Fibroblast of pulmonary artery (primary cell): Measurements from ENCODE around the gene TSTD2.

ENCODE experiments used
- DNase-seq: peaks from one replicate; pipeline ENCODE4 v3.0.0-alpha.2; 2010; ENCODE audit warnings: low read depth
- H3K4me3 ChIP-seq: replicated peaks from 2 replicates; pipeline ENCODE4 v1.5.1; 2011; ENCODE audit warnings: low read depth, mild to moderate bottlenecking, control low read depth, low read length, moderate library complexity
- CTCF ChIP-seq: IDR thresholded peaks from 2 replicates; pipeline ENCODE4 v1.5.1; 2011; ENCODE audit warnings: mild to moderate bottlenecking, control low read depth, low read length, inconsistent platforms; ENCODE audit errors: missing control alignments

The TSTD2 gene

GRCh38 chr9:97632985-97633858 lies at the start of gene TSTD2, which contains the start of gene NCBP1:
Gene TSTD2 (minus strand): TSS chr9:97633368. CDS start chr9:97627562, 5,806 bp downstream.
Gene NCBP1 (plus strand): TSS chr9:97633821. CDS start chr9:97633882, 61 bp downstream.
- DNase-seq = peak; percentile 98
- H3K4me3 ChIP-seq = peak within 1 kb of the TSS; percentile 83
- TF ChIP-seq CTCF = no peak

GRCh38 chr9:97682242-97682641 lies 49.1 kb upstream of the TSTD2 start:
- TF ChIP-seq CTCF = no peak
- no peak for DNase-seq
- H3K4me3 ChIP-seq = no peak overlapping the region

GRCh38 chr9:97675655-97676054 lies 42.5 kb upstream of the TSTD2 start:
- H3K4me3 ChIP-seq = no peak overlapping the region
- no peak for DNase-seq
- TF ChIP-seq CTCF = no peak

- TF ChIP-seq CTCF = no peak
- no peak overlapping the region for H3K4me3 ChIP-seq
- DNase-seq = no peak
Observed at GRCh38 chr9:97673922-97674321, 40.8 kb upstream of the TSTD2 start.

GRCh38 chr9:97672403-97672802 lies 39.2 kb upstream of the TSTD2 start:
- no peak for DNase-seq
- TF ChIP-seq CTCF = no peak
- no peak overlapping the region for H3K4me3 ChIP-seq

- no peak for DNase-seq
- no peak for TF ChIP-seq CTCF
- no peak overlapping the region for H3K4me3 ChIP-seq
Observed at GRCh38 chr9:97670586-97670985, 37.4 kb upstream of the TSTD2 start.
